IMR-90 (cell line): Measurements from ENCODE around the gene THNSL1. TPM values are rescaled to one million over a fixed set of nuclear protein-coding genes. Genes with fewer than 3 reads are reported as not detected.

Source experiments
- ATAC-seq: fragments of 200-7000 bp; cut with Tn5 transposase; 2 replicates; pipeline ENCODE4 v1.9.1; 2020; ENCODE audit warnings: low read depth, mild to moderate bottlenecking, moderate library complexity
- BruUV-seq: library from RNA; stranded (reverse); fragments of 400-500 nt; replicated peaks from 2 replicates; lab custom pipeline; 2021; lab: Mats Ljungman, UMichigan
- CTCF ChIA-PET: fragments of 300-600 bp; formaldehyde crosslinking; extraction: SDS; loops from one replicate; lab custom pipeline; 2021; ENCODE audit warnings: antibody characterized with exemption; lab: Yijun Ruan, JAX
- POLR2A ChIA-PET: fragments of 300-600 bp; sonication (Branson Sonifier 250); formaldehyde crosslinking; loops from one replicate; lab custom pipeline; 2022; ENCODE audit warnings: antibody characterized with exemption; ENCODE audit not compliant: unreplicated experiment; lab: Charles Lee
- DNase-seq: peaks from one replicate; pipeline ENCODE4 v3.0.0; 2013
- H2AFZ ChIP-seq: replicated peaks from 2 replicates; pipeline ENCODE3; 2013; ENCODE audit warnings: low read length, mild to moderate bottlenecking; ENCODE audit not compliant: poor library complexity
- H2AK5ac ChIP-seq: 2 replicates; pipeline ENCODE4 v1.6.1; 2013; ENCODE audit warnings: low read depth, low read length, inconsistent platforms
- H2AK9ac ChIP-seq: replicated peaks from 2 replicates; pipeline ENCODE3; 2013; ENCODE audit warnings: mild to moderate bottlenecking, low read depth, low read length, moderate library complexity; ENCODE audit not compliant: poor library complexity
- H2BK120ac ChIP-seq: 2 replicates; pipeline ENCODE4 v1.6.1; 2013; ENCODE audit warnings: low read depth, low read length, inconsistent platforms
- H2BK15ac ChIP-seq: 3 replicates; pipeline ENCODE4 v1.6.1; 2013; ENCODE audit warnings: low read depth, low read length, inconsistent platforms
- H2BK20ac ChIP-seq: 2 replicates; pipeline ENCODE4 v1.6.1; 2013; ENCODE audit warnings: low read depth, mild to moderate bottlenecking, inconsistent platforms, low read length, moderate library complexity
- H2BK5ac ChIP-seq: 2 replicates; pipeline ENCODE4 v1.6.1; 2013; ENCODE audit warnings: mild to moderate bottlenecking, low read depth, low read length, inconsistent platforms; ENCODE audit not compliant: poor library complexity, severe bottlenecking
- H3K14ac ChIP-seq: replicated peaks from 2 replicates; pipeline ENCODE4 v1.6.1; 2013; ENCODE audit warnings: low read depth, low read length, inconsistent platforms
- H3K18ac ChIP-seq: 2 replicates; pipeline ENCODE4 v1.6.1; 2013; ENCODE audit warnings: low read depth, low read length, control low read depth
- H3K23ac ChIP-seq: 2 replicates; pipeline ENCODE4 v1.6.1; 2013; ENCODE audit warnings: low read depth, low read length, inconsistent platforms
- H3K27ac ChIP-seq: 2 replicates; pipeline ENCODE4 v1.5.1; 2013; ENCODE audit warnings: mild to moderate bottlenecking, control low read depth, low read length; ENCODE audit not compliant: insufficient read depth
- H3K27me3 ChIP-seq: 2 replicates; pipeline ENCODE4 v1.6.1; 2013; ENCODE audit warnings: low read length; ENCODE audit not compliant: control insufficient read depth, insufficient read depth
- H3K36me3 ChIP-seq: 2 replicates; pipeline ENCODE4 v1.6.1; 2013; ENCODE audit warnings: low read length, mixed read lengths; ENCODE audit not compliant: control insufficient read depth, insufficient read depth
- H3K4ac ChIP-seq: 2 replicates; pipeline ENCODE4 v1.6.1; 2013; ENCODE audit warnings: low read depth, low read length, inconsistent platforms
- H3K4me1 ChIP-seq: 2 replicates; pipeline ENCODE4 v1.6.1; 2013; ENCODE audit warnings: low read length, mixed read lengths; ENCODE audit not compliant: control insufficient read depth, insufficient read depth
- H3K4me2 ChIP-seq: 2 replicates; pipeline ENCODE4 v1.6.1; 2013; ENCODE audit warnings: low read depth, mild to moderate bottlenecking, control low read depth, low read length, moderate library complexity
- H3K4me3 ChIP-seq: 2 replicates; pipeline ENCODE4 v1.5.1; 2013; ENCODE audit warnings: low read depth, mild to moderate bottlenecking, control low read depth, low read length, moderate library complexity; ENCODE audit not compliant: insufficient read depth
- H3K56ac ChIP-seq: 2 replicates; pipeline ENCODE4 v1.6.1; 2013; ENCODE audit warnings: low read length, inconsistent platforms; ENCODE audit not compliant: insufficient read depth; ENCODE audit errors: extremely low read depth
- H3K79me1 ChIP-seq, 2 experiments: 2 replicates each; pipeline ENCODE4 v1.6.1; 2013; ENCODE audit warnings: low read length in 2 of 2, inconsistent platforms in 1 of 2, low read depth in 1 of 2
- H3K9ac ChIP-seq: 2 replicates; pipeline ENCODE4 v1.6.1; 2013; ENCODE audit warnings: low read depth, low read length, control low read depth
- H3K9me1 ChIP-seq: 2 replicates; pipeline ENCODE4 v1.6.1; 2013; ENCODE audit warnings: low read length, inconsistent platforms; ENCODE audit not compliant: insufficient read depth
- H3K9me3 ChIP-seq: 2 replicates; pipeline ENCODE4 v1.6.1; 2013; ENCODE audit warnings: low read length; ENCODE audit not compliant: control insufficient read depth, insufficient read depth
- H4K20me1 ChIP-seq: 2 replicates; pipeline ENCODE4 v1.6.1; 2013; ENCODE audit warnings: low read length, inconsistent platforms; ENCODE audit not compliant: insufficient read depth
- H4K5ac ChIP-seq: 2 replicates; pipeline ENCODE4 v1.6.1; 2013; ENCODE audit warnings: mild to moderate bottlenecking, low read depth, low read length, control low read depth
- H4K8ac ChIP-seq, 2 experiments: 2 replicates each; pipeline ENCODE4 v1.6.1; 2013; ENCODE audit warnings: low read depth in 2 of 2, low read length in 2 of 2, control low read depth in 1 of 2, inconsistent platforms in 1 of 2
- H4K91ac ChIP-seq: 2 replicates; pipeline ENCODE4 v1.6.1; 2013; ENCODE audit warnings: low read depth, low read length, inconsistent platforms; ENCODE audit not compliant: insufficient read depth
- CEBPB ChIP-seq: IDR thresholded peaks from 2 replicates; pipeline ENCODE4 v1.6.1; 2012; ENCODE audit warnings: low read depth, low read length, improper control_type of control experiment
- NFE2L2 ChIP-seq: fragments of 150-350 bp; IDR thresholded peaks from 2 replicates; pipeline ENCODE4 v1.6.1; 2016; ENCODE audit warnings: low read depth, mild to moderate bottlenecking, low read length
- POLR2A ChIP-seq: IDR thresholded peaks from 2 replicates; pipeline ENCODE4 v1.6.1; 2012; ENCODE audit warnings: mild to moderate bottlenecking, low read depth, low read length
- RFX5 ChIP-seq: IDR thresholded peaks from 2 replicates; pipeline ENCODE4 v1.8.0; 2012; ENCODE audit warnings: low read depth, mild to moderate bottlenecking, low read length, moderate library complexity
- SMC3 ChIP-seq: fragments of 150-350 bp; IDR thresholded peaks from 2 replicates; pipeline ENCODE4 v1.6.1; 2016; ENCODE audit warnings: low read depth, mild to moderate bottlenecking, antibody characterized with exemption, low read length, moderate library complexity
- WGBS, 2 experiments: methylation state at CpG; one replicate each; pipeline versions ENCODE4 v1.1.5 to v1.1.7; 2013; ENCODE audit warnings: missing lambda C conversion rate in 2 of 2; ENCODE audit not compliant: insufficient read length in 1 of 2; ENCODE audit errors: extremely low coverage in 2 of 2; 5-methylcytosine and 5-hydroxymethylcytosine counted together
- dilution Hi-C: fragments of 300-500 bp; cut with HindIII; formaldehyde crosslinking; loops from one replicate; pipeline ENCODE4 v1.14.3; 2018; ENCODE audit warnings: low sequenced_read_pairs; ENCODE audit not compliant: unreplicated experiment
- in situ Hi-C: fragments of 300-500 bp; cut with MboI; formaldehyde crosslinking; loops from 3 replicates; pipeline ENCODE4 v1.14.3; 2019; ENCODE audit warnings: low sequenced_read_pairs, inconsistent platforms, mixed read lengths
- intact Hi-C: fragments of 100-400 bp; cut with micrococcal nuclease; formaldehyde crosslinking; loops from 2 replicates; pipeline ENCODE4 v1.10.0; 2022
- polyA plus RNA-seq, 3 experiments: library from polyadenylated mRNA; depleted of rRNA; stranded (reverse); fragments of >200 nt; gene quantifications; 2 replicates each; pipeline ENCODE4 v1.2.3, GENCODE V29; 2012; ENCODE audit warnings: low replicate concordance in 1 of 3
- total RNA-seq: library from RNA; depleted of rRNA; stranded (reverse); fragments of >200 nt; gene quantifications from 2 replicates; pipeline ENCODE4 v1.2.3, GENCODE V29; 2012
- TF ChIP-seq, protein P1 (sequence below): fragments of 150-350 bp; IDR thresholded peaks from 2 replicates; pipeline ENCODE4 v1.6.1; 2017; ENCODE audit warnings: mild to moderate bottlenecking, antibody characterized with exemption, low read length, low read depth

Gene THNSL1
- total and polyA plus RNA-seq, 2 of the 4 experiments (the other 2 are of a cell fraction), result 1.3 to 2.0 TPM

GRCh38 chr10:24979685-24980084 is 36.7 kb upstream of the THNSL1 start:
- TF ChIP-seq, protein P1, sequence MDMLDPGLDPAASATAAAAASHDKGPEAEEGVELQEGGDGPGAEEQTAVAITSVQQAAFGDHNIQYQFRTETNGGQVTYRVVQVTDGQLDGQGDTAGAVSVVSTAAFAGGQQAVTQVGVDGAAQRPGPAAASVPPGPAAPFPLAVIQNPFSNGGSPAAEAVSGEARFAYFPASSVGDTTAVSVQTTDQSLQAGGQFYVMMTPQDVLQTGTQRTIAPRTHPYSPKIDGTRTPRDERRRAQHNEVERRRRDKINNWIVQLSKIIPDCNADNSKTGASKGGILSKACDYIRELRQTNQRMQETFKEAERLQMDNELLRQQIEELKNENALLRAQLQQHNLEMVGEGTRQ, result no peak
- TF ChIP-seq NFE2L2 (no peak), RFX5 (no peak), POLR2A (no peak), SMC3 (no peak), CEBPB (no peak)
- dilution Hi-C loops, result no loop called here
- H2BK120ac ChIP-seq, result no peak overlapping the region
- no TSS peak for BruUV-seq
- no peak overlapping the region for H3K14ac ChIP-seq
- peaks cover 4% of the 10 kb centered on the region; the same call in 1 of the 2 replicates for H3K4me1 ChIP-seq
- no peak overlapping the region for H3K56ac ChIP-seq
- H2BK15ac ChIP-seq, result no peak overlapping the region
- no peak overlapping the region for H2AK5ac ChIP-seq
- intact Hi-C loops, result no loop called here
- no peaks in the 10 kb centered on the region for H4K20me1 ChIP-seq
- no peak overlapping the region for H2BK5ac ChIP-seq
- no peak overlapping the region for H3K23ac ChIP-seq
- no peaks in the 10 kb centered on the region for H3K27me3 ChIP-seq
- H3K4me2 ChIP-seq, result no peak overlapping the region
- H4K91ac ChIP-seq, result no peak overlapping the region
- H4K8ac ChIP-seq, result no peak overlapping the region
- no peaks in the 10 kb centered on the region for H3K9me1 ChIP-seq
- H3K9ac ChIP-seq, result no peak overlapping the region
- no peak for ATAC-seq
- no peak overlapping the region for H2AK9ac ChIP-seq
- CTCF ChIA-PET, result no interaction called here
- no peak overlapping the region for H3K27ac ChIP-seq
- H2AFZ ChIP-seq, result no peak overlapping the region
- no peaks in the 10 kb centered on the region for H3K79me1 ChIP-seq
- WGBS, 2 experiments, result no CpG with 5 or more reads among the region's 4 CpGs
- H4K5ac ChIP-seq, result no peak overlapping the region
- in situ Hi-C loops, result loop anchor here (10.0 kb wide), 1 partner anchor 345 kb away; no protein-coding TSS in a partner anchor
- H3K18ac ChIP-seq, result no peak overlapping the region
- POLR2A ChIA-PET, result no interaction called here
- no peak overlapping the region for H3K4me3 ChIP-seq
- no peak overlapping the region for H3K4ac ChIP-seq
- H2BK20ac ChIP-seq, result no peak overlapping the region
- H3K36me3 ChIP-seq, result no peaks in the 10 kb centered on the region
- H3K9me3 ChIP-seq, result no peaks in the 10 kb centered on the region
- DNase-seq, result no peak
